Fibroblast of pulmonary artery (primary cell): ENCODE results near the gene ARHGEF6.
"Not testable (repeated sequence)": the region's sequence is repeated elsewhere in the genome, so short reads cannot be mapped to it uniquely, and the experiment has no call there.

Experiments used
- DNase-seq: peaks from one replicate; pipeline ENCODE4 v3.0.0-alpha.2; 2010; ENCODE audit warnings: low read depth
- H3K4me3 ChIP-seq: replicated peaks from 2 replicates; pipeline ENCODE4 v1.5.1; 2011; ENCODE audit warnings: low read depth, mild to moderate bottlenecking, control low read depth, low read length, moderate library complexity
- TF ChIP-seq, protein P1 (sequence below): IDR thresholded peaks from 2 replicates; pipeline ENCODE4 v1.5.1; 2011; ENCODE audit warnings: mild to moderate bottlenecking, control low read depth, low read length, inconsistent platforms; ENCODE audit errors: missing control alignments

ARHGEF6 gene

DNA sequence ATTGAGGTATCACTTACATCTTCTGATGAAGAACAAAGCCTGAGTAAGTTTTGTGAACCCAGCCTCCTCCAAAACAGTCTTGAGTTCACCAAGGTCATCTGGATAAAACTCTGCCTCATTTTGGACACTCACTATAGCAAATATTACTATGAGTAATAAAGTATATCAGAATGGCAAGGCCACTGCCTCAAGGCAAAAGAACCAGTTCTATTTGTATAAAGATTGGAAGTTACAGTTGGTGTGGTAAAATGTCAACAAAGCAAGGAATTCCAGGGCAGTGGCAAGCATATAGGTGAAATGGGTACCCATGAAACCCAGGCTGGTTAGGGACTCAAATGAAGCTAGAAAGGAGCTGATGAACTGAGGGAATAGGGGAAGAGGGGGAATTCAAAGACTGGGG, 2.4 kb upstream of the ARHGEF6 start:
- no peak for DNase-seq
- TF ChIP-seq, protein P1, sequence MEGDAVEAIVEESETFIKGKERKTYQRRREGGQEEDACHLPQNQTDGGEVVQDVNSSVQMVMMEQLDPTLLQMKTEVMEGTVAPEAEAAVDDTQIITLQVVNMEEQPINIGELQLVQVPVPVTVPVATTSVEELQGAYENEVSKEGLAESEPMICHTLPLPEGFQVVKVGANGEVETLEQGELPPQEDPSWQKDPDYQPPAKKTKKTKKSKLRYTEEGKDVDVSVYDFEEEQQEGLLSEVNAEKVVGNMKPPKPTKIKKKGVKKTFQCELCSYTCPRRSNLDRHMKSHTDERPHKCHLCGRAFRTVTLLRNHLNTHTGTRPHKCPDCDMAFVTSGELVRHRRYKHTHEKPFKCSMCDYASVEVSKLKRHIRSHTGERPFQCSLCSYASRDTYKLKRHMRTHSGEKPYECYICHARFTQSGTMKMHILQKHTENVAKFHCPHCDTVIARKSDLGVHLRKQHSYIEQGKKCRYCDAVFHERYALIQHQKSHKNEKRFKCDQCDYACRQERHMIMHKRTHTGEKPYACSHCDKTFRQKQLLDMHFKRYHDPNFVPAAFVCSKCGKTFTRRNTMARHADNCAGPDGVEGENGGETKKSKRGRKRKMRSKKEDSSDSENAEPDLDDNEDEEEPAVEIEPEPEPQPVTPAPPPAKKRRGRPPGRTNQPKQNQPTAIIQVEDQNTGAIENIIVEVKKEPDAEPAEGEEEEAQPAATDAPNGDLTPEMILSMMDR, result no peak
- H3K4me3 ChIP-seq, result no peak overlapping the region

DNA sequence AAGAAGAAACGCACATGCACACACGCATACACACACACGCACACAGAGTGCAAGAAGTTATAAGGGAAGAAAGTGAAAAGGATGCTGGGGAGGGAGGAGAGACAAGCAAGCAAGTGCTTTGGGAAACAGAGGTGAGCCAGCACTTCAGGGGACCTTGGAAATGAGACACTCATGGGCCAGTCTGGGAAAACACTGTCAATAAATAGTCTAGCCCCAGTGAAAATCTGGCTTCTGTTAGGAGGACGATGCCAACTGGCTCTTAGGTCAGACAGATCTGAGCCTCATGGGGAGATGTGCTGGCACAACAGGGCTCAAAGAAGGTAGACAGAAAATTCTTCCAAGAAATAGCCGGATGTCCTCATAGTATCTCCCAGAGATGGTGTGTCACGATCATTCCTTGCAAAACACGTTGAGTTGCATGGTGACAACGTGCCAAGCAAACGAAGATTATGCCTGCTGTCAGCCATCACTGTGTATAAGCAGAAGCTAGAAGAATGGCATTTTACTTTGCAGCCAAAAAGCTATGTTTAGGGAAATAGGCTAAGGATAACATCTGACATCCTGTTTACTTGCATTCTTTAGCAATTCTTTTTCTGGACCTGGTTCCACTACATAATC, 557 bp upstream of the ARHGEF6 start:
- no peak overlapping the region for H3K4me3 ChIP-seq
- TF ChIP-seq, protein P1, result no peak

DNA sequence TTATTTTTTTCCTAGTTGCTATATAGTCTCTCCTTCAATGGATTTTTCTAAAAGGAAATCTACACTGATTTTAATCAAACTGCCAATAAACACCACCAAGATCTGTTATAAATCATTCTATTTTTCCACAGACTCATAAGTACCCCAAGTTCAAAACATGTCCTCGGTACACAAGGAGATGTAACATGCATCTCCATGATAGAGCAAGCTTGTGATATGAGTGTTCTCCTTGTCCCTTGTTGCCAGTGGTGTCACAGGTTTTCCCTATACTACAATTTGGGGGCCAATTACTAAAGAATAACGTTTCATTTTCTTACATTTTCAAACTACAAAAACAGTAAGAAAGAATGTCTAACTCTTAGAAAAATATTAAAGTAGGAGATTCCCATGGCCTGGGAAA, 491 bp downstream of the ARHGEF6 start:
- H3K4me3 ChIP-seq, result no peak overlapping the region
- TF ChIP-seq, protein P1, result no peak

More for the DNA sequence above, 557 bp upstream of the ARHGEF6 start:
- peak; percentile 37 for DNase-seq

DNA sequence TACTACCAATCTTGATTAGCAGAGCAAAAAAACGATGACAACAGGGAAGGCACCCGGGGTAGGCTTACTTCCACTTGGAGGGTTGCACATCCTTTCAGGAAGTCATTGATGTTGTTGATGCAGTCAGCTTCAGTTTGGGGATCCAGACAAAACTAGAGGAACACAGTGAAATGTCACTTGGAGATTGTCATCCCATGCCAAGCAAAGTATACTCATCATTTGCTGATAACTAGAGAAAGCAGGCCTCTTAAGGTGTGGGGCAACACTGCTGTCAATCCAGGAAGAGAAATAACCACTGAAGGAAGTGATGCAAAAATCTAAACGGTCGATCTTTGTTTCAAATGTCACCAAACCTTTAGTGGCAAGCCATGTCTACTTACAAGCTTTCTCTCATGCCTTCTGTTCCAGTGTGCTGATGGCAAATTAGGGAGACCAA, 1.4 kb downstream of the ARHGEF6 start:
- no peak for DNase-seq
- TF ChIP-seq, protein P1, result no peak
- no peak overlapping the region for H3K4me3 ChIP-seq

More for the DNA sequence above, 491 bp downstream of the ARHGEF6 start:
- DNase-seq, result no peak

DNA sequence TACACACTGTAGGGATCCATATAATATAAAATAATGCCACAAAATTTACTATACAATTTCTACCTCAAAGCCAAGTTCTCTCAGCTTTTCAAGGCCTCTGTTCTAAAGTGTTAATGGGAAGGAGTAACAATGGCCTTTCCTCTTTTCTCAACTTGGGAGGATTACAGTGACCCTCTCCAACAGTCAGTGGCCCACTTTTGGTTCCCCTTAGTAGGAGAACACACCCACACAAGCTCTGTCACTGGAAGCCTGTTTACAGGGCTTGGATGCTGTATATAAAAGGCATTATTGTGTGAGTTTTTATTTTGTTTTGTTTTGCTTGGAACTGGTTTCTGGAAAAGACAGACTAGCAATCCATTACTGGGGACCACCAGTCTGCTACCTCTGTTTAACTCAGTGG, 1.8 kb downstream of the ARHGEF6 start:
- TF ChIP-seq, protein P1, result no peak
- DNase-seq, result no peak
- no peak overlapping the region for H3K4me3 ChIP-seq

DNA sequence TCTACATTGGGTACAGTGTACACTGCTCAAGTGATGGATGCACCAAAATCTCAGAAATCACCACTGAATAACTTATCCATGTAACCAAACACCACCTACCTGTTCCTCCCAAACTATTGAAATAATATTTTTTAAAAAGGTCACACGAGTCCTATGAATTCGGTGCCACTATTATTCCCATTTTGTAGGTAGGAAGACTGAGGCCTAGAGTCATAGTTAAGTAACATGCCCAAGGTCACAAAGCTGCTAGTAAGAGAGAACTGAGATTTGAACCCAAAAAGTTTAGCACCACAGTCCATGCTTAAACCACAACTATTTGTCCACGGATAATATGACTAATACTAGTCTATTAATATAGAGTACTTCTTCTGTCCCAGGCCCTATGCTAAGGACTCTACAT, 2.7 kb downstream of the ARHGEF6 start:
- TF ChIP-seq, protein P1, result no peak

DNA sequence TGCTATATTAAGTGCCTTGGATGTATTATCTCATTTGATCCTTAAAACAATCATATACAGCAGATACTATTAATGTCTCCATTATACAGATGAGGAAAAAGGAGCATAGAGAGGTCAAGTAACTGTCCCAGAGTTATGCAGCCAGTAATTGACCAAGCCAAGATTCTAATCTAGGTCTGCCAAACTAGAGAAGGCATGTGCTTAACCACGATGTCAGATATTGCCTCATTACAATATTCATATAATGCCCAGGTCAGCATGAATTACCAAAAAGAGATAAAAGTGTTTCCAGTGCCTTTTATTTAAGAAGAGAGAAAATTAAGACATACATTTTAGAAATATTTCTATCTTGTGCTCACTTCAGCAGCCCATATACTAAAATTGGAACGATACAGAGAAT, 7.1 kb downstream of the ARHGEF6 start:
- TF ChIP-seq, protein P1, result no peak
- no peak for DNase-seq

More for the DNA sequence above, 2.7 kb downstream of the ARHGEF6 start:
- DNase-seq, result no peak
- no peak overlapping the region for H3K4me3 ChIP-seq

DNA sequence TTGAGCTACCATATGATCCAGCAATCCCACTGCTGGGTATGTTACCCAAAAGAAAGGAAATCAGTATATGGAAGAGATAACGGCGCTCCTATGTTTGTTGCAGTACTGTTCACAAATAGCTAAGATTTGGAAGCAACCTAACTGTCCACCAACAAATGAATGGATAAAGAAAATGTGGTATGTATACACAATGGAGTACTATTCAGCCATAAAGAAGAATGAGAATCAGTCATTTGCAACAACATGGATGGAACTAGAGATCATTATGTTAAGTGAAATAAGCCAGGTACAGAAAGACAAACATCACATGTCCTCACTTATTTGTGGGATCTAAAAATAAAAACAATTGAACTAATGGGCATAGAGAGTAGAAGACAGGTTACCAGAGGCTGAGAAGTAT, 8.9 kb downstream of the ARHGEF6 start:
- not testable (repeated sequence) for H3K4me3 ChIP-seq, DNase-seq

More for the DNA sequence above, 7.1 kb downstream of the ARHGEF6 start:
- no peak overlapping the region for H3K4me3 ChIP-seq
